GM12878 (cell line): ENCODE results near the gene PAX3. TPM values are rescaled to one million over a fixed set of nuclear protein-coding genes. Genes with fewer than 3 reads are reported as not detected.

ENCODE experiments used
- ATAC-seq: fragments of 200-7000 bp; cut with Tn5 transposase; 3 replicates; pipeline ENCODE4 v1.9.1; 2020; ENCODE audit warnings: mild to moderate bottlenecking, moderate library complexity
- BruUV-seq: library from RNA; stranded (reverse); fragments of 400-500 nt; replicated peaks from 2 replicates; lab custom pipeline; 2021; lab: Mats Ljungman, UMichigan
- CTCF ChIA-PET: fragments of 300-600 bp; sonication (Branson Sonifier 250); formaldehyde crosslinking; extraction: SDS; loops from one replicate; lab custom pipeline; 2021; ENCODE audit warnings: inconsistent platforms; lab: Yijun Ruan, JAX
- POLR2A ChIA-PET: fragments of 350-600 bp; formaldehyde crosslinking; extraction: SDS; loops from one replicate; lab custom pipeline; 2021; ENCODE audit warnings: inconsistent platforms; lab: Charles Lee
- RAD21 ChIA-PET: fragments of 300-600 bp; sonication (Branson Sonifier 250); formaldehyde crosslinking; loops from one replicate; lab custom pipeline; 2023; ENCODE audit warnings: antibody characterized with exemption; ENCODE audit not compliant: unreplicated experiment; lab: Charles Lee
- SMC1A ChIA-PET: fragments of 300-600 bp; sonication (Branson Sonifier 250); formaldehyde crosslinking; loops from one replicate; lab custom pipeline; 2023; ENCODE audit not compliant: unreplicated experiment, uncharacterized antibody; lab: Charles Lee
- DNase-seq: peaks from one replicate; pipeline ENCODE4 v3.0.0-alpha.2; 2011; ENCODE audit warnings: low read depth, low spot score
- FAIRE-seq: peaks from 3 replicates; lab custom pipeline; 2011; peaks lifted over from hg19 to GRCh38; lab: Jason Lieb, UNC
- H2AFZ ChIP-seq: 2 replicates; pipeline ENCODE4 v1.6.0; 2011; ENCODE audit warnings: low read depth, low read length, control low read depth; ENCODE audit not compliant: control insufficient read depth
- H3K27ac ChIP-seq: 2 replicates; pipeline ENCODE4 v1.5.1; 2011; ENCODE audit warnings: control low read depth; ENCODE audit not compliant: control insufficient read depth, insufficient read depth
- H3K27me3 ChIP-seq, 2 experiments: replicated peaks in 1 of 2; 2 replicates each; pipeline versions ENCODE4 v1.6.0 to v1.6.1; 2011; ENCODE audit warnings: low read length in 1 of 2; ENCODE audit not compliant: control insufficient read depth in 2 of 2, insufficient read depth in 2 of 2
- H3K36me3 ChIP-seq, 2 experiments: 2 replicates each; pipeline ENCODE4 v1.5.1; 2011; ENCODE audit warnings: low read length in 1 of 2; ENCODE audit not compliant: control insufficient read depth in 2 of 2, insufficient read depth in 2 of 2
- H3K4me1 ChIP-seq: 2 replicates; pipeline ENCODE4 v1.6.1; 2011; ENCODE audit warnings: mild to moderate bottlenecking, low read length, moderate library complexity, mixed read lengths; ENCODE audit not compliant: control insufficient read depth, insufficient read depth
- H3K4me2 ChIP-seq: 2 replicates; pipeline ENCODE4 v1.6.0; 2011; ENCODE audit warnings: control low read depth; ENCODE audit not compliant: control insufficient read depth, insufficient read depth
- H3K4me3 ChIP-seq: fragments of 200-600 bp; sonication (generic); 2 replicates; pipeline ENCODE4 v1.5.1; 2016
- H3K79me2 ChIP-seq: 2 replicates; pipeline ENCODE4 v1.6.0; 2011; ENCODE audit warnings: low read length; ENCODE audit not compliant: control insufficient read depth, insufficient read depth
- H3K9ac ChIP-seq: 2 replicates; pipeline ENCODE4 v1.8.0; 2011; ENCODE audit warnings: low read length, control low read depth, mixed read lengths; ENCODE audit not compliant: control insufficient read depth, insufficient read depth
- H3K9me3 ChIP-seq: replicated peaks from 3 replicates; pipeline ENCODE4 v1.5.1; 2011; ENCODE audit warnings: mild to moderate bottlenecking, low read length; ENCODE audit not compliant: control insufficient read depth, insufficient read depth
- H4K20me1 ChIP-seq: 2 replicates; pipeline ENCODE4 v1.6.0; 2011; ENCODE audit not compliant: control insufficient read depth, insufficient read depth
- GATAD2B ChIP-seq: fragments of 450-650 bp; conservative IDR thresholded peaks from 2 replicates; pipeline ENCODE4 v1.6.1; 2017; ENCODE audit warnings: low read depth, mild to moderate bottlenecking, moderate library complexity
- HDGF ChIP-seq: fragments of 450-650 bp; IDR thresholded peaks from 2 replicates; pipeline ENCODE4 v1.6.1; 2016; ENCODE audit warnings: antibody characterized with exemption
- POLR2AphosphoS2 ChIP-seq: IDR thresholded peaks from 2 replicates; pipeline ENCODE4 v1.6.1; 2011; ENCODE audit warnings: low read depth, mild to moderate bottlenecking, low read length, improper control_type of control experiment, moderate library complexity
- SUZ12 ChIP-seq: fragments of 200-600 bp; sonication (generic); IDR thresholded peaks from one replicate; pipeline ENCODE4 v1.6.1; 2018; ENCODE audit warnings: antibody characterized with exemption, mild to moderate bottlenecking; ENCODE audit not compliant: unreplicated experiment
- ZNF24 ChIP-seq: fragments of 450-650 bp; IDR thresholded peaks from 2 replicates; pipeline ENCODE4 v1.6.1; 2017; ENCODE audit warnings: antibody characterized with exemption, mild to moderate bottlenecking
- WGBS: methylation state at CpG from one replicate; pipeline ENCODE4 v1.1.6; 2016; ENCODE audit warnings: low lambda C conversion rate; ENCODE audit not compliant: insufficient replicate concordance, insufficient coverage; ENCODE audit errors: missing lambda C conversion rate; 5-methylcytosine and 5-hydroxymethylcytosine counted together
- in situ Hi-C: fragments of 300-500 bp; cut with MboI; formaldehyde crosslinking; loops from 9 replicates; pipeline ENCODE4 v1.14.3; 2018; ENCODE audit warnings: mixed read lengths
- intact Hi-C: fragments of 100-400 bp; cut with micrococcal nuclease; formaldehyde crosslinking; loops from one replicate; pipeline ENCODE4 v1.14.2; 2022; ENCODE audit not compliant: unreplicated experiment
- polyA plus RNA-seq, 11 experiments: library from polyadenylated mRNA; depleted of rRNA in 4 of 11; unstranded in 6 of 11; stranded (reverse) in 5 of 11; fragments of >200 nt; fragmentation: Nextera tagmentation in 4 of 11; fragmentation: Illumina TruSeq in 1 of 11; extraction: Ambion mirVana in 4 of 11; extraction: Trizol in 1 of 11; gene quantifications; 1 replicate in 1 of 11; 2 replicates in 10 of 11; pipeline versions ENCODE4 v1.2.1 to v1.2.3, GENCODE V29; 2011 to 2016; ENCODE audit warnings: inconsistent platforms in 2 of 11, missing spikeins in 2 of 11, low read depth in 1 of 11
- total RNA-seq, 4 experiments: library from RNA; depleted of rRNA in 3 of 4; stranded (reverse); fragments of >200 nt in 3 of 4; fragmentation: Illumina TruSeq in 1 of 4; extraction: Trizol in 1 of 4; gene quantifications; 2 replicates each; pipeline versions ENCODE4 v1.2.1 to v1.2.3, GENCODE V29; 2013 to 2021
- TF ChIP-seq, protein P1 (sequence below), 3 experiments: IDR thresholded peaks in 2 of 3; conservative IDR thresholded peaks in 1 of 3; 2 replicates each; pipeline ENCODE4 v1.5.1; 2011; ENCODE audit warnings: low read depth in 3 of 3, low read length in 3 of 3, mild to moderate bottlenecking in 3 of 3, control low read depth in 2 of 3, moderate library complexity in 2 of 3, inconsistent platforms in 1 of 3, mixed read lengths in 1 of 3; ENCODE audit not compliant: control insufficient read depth in 2 of 3, insufficient read depth in 1 of 3; ENCODE audit errors: extremely low read depth in 1 of 3
- TF ChIP-seq, protein P2 (sequence below): IDR thresholded peaks from 2 replicates; pipeline ENCODE4 v1.6.1; 2012; ENCODE audit warnings: low read length, inconsistent platforms

The PAX3 gene
- total and polyA plus RNA-seq, 10 of the 15 experiments (the other 5 are each of a cell fraction or from before 2014, with no cell fraction given) = not detected

DNA sequence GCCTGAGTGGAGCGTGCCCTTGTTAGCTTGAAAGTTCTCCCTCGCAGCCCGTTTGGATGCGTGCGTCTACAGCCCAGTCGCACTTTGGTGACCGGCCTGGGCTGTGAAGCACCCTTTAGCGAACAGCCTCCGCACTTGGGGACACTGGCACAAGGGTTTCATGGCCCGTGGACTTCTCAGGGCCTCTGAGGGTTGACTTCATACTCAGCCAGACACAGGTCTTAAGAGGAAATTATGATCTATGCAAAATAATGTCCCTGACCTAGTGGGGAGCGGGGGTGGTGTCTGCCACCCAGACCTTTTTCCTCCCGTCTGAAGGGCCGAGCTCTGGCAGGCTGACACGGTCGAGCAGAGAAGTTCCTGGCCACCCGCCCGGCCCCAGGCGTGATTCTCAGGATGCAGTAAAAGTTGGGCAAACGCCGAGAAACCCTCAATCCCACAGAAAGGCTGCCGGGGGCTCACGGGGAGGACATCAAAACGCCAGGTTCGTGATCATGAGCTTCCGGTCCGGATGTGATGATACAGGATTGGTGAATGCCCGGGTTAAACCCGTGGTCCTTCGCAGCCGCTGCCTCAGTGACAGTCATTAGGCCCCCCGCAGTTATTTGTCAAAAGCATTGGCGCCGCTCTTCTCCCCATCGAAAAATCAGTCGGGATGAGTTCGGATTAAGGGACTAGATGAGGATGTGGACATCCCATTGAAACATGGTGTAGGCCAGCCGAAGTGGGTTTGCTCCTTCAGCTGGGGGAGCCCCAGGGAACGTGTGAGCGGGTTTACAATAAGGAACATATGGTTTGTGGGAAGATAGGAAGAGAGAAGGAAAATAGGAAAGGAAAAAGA is 3.6 kb upstream of the PAX3 start:
- 17% methylated on average over 37 of the region's 39 CpGs for WGBS
- DNase-seq (no peak), ATAC-seq (no peak), FAIRE-seq (no peak)
- Histone ChIP-seq H3K27ac (no peak overlapping the region), H3K36me3 (no peaks in the 10 kb centered on the region), H3K9me3 (no peaks in the 10 kb centered on the region; the same call in 2 of the 3 replicates), H2AFZ (no peak overlapping the region), H3K9ac (no peak overlapping the region), H3K4me2 (no peak overlapping the region), H3K4me1 (peaks cover 13% of the 10 kb centered on the region), H3K79me2 (no peaks in the 10 kb centered on the region), H4K20me1 (no peaks in the 10 kb centered on the region), H3K4me3 (no peak overlapping the region), H3K27me3 (peaks cover 35 to 72% of the 10 kb centered on the region in 2 experiments)
- in situ Hi-C loops = loop anchor here (25.0 kb wide), 1 partner anchor 610 kb away; no protein-coding TSS in a partner anchor
- ChIA-PET SMC1A (no interaction called here), POLR2A (interaction anchor here (0.7 kb wide), 1 partner anchor 10 kb away, joined by 3 read pairs; no protein-coding TSS in a partner anchor), RAD21 (no interaction called here), CTCF (interaction anchor here (1.1 kb wide), 1 partner anchor 8 kb away, joined by 3 read pairs; no protein-coding TSS in a partner anchor)
- TF ChIP-seq HDGF (no peak), ZNF24 (no peak), POLR2AphosphoS2 (no peak), GATAD2B (no peak), SUZ12 (peak; percentile 29)
- TF ChIP-seq, protein P1, sequence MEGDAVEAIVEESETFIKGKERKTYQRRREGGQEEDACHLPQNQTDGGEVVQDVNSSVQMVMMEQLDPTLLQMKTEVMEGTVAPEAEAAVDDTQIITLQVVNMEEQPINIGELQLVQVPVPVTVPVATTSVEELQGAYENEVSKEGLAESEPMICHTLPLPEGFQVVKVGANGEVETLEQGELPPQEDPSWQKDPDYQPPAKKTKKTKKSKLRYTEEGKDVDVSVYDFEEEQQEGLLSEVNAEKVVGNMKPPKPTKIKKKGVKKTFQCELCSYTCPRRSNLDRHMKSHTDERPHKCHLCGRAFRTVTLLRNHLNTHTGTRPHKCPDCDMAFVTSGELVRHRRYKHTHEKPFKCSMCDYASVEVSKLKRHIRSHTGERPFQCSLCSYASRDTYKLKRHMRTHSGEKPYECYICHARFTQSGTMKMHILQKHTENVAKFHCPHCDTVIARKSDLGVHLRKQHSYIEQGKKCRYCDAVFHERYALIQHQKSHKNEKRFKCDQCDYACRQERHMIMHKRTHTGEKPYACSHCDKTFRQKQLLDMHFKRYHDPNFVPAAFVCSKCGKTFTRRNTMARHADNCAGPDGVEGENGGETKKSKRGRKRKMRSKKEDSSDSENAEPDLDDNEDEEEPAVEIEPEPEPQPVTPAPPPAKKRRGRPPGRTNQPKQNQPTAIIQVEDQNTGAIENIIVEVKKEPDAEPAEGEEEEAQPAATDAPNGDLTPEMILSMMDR (IDR thresholded peaks at IDR 0.05 in 2 of 3, conservative IDR thresholded peaks at IDR 0.05 in 1 of 3; ENCODE audit: control insufficient read depth in 2 of 3, extremely low read depth in 1 of 3, insufficient read depth in 1 of 3, low read depth in 3 of 3, low read length in 3 of 3) = no peak
- TF ChIP-seq, protein P2, sequence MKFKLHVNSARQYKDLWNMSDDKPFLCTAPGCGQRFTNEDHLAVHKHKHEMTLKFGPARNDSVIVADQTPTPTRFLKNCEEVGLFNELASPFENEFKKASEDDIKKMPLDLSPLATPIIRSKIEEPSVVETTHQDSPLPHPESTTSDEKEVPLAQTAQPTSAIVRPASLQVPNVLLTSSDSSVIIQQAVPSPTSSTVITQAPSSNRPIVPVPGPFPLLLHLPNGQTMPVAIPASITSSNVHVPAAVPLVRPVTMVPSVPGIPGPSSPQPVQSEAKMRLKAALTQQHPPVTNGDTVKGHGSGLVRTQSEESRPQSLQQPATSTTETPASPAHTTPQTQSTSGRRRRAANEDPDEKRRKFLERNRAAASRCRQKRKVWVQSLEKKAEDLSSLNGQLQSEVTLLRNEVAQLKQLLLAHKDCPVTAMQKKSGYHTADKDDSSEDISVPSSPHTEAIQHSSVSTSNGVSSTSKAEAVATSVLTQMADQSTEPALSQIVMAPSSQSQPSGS = no peak
- no TSS peak for BruUV-seq
- intact Hi-C loops = no loop called here
